Fibroblast of skin of back (primary cell): ENCODE results near the gene SLC1A3. TPM values are rescaled to one million over a fixed set of nuclear protein-coding genes. Genes with fewer than 3 reads are reported as not detected.
"Not testable (repeated sequence)": the region's sequence is repeated elsewhere in the genome, so short reads cannot be mapped to it uniquely, and the experiment has no call there.

Source experiments
- DNase-seq: peaks from one replicate; pipeline ENCODE4 v3.0.0-alpha.2; 2013
- polyA plus RNA-seq, 2 experiments: library from polyadenylated mRNA; unstranded; fragments of 120-200 nt; gene quantifications; one replicate each; pipeline ENCODE4 v1.2.1, GENCODE V29; 2013; ENCODE audit not compliant: insufficient read length in 2 of 2

The SLC1A3 gene
- 2.4 TPM for polyA plus RNA-seq (2013, experiment 1 of 2; ENCODE audit: insufficient read length)
- 3.6 TPM for polyA plus RNA-seq (2013, experiment 2 of 2; ENCODE audit: insufficient read length)

DNA sequence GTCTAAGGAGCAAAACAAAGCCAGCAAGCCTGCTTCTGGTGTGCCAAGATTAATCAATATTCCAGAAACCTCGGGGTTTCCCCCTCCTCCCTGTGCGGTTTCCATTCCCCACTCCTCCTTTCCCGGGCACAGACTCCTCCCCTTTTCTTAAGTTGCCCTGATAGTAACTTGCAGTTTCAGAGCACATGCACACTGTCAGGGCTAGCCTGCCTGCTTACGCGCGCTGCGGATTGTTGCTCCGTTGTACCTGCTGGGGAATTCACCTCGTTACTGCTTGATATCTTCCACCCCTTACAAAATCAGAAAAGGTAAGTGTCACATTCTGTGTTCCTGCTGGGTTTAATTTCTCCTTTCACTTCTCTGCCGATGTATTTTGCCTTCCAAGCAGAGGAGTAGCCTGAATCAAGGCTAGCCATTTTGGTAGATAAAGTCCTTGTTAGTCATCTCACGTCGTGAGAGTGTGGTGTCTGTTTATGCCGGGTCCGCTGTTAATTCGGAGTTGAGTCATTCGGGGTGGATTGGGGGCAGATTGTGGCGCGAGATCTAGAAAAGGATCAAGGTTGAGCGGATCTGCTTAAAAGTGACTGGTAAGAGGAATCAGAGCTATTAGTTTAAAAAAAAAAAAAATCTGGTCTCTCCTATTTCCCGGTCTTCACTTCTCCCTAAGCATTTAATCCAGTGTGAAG, at the start of gene SLC1A3:
Gene SLC1A3 (plus strand): TSS at position 179 of the 686 bp plus-strand sequence. CDS start 1,818 bp downstream, outside the sequence.
- DNase-seq: peak; percentile 80

DNA sequence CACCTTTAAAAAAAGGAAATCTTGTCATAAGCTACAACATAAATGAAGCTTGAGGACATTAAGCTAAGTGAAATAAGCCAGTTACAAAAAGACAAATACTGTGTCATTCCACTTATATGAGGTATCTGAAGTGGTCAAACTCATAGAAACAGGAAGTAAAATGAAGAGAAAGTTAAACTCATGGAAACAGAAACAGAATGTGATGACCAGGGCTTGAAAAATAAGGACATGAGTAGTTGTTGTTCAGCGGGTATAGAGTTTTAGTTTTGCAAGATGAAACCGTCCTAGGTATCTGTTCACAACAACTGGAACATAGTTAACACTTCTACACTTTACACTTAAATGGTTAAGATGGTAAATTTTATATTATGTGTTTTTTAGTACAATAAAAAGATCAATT, 47.8 kb upstream of the SLC1A3 start:
- no peak for DNase-seq

DNA sequence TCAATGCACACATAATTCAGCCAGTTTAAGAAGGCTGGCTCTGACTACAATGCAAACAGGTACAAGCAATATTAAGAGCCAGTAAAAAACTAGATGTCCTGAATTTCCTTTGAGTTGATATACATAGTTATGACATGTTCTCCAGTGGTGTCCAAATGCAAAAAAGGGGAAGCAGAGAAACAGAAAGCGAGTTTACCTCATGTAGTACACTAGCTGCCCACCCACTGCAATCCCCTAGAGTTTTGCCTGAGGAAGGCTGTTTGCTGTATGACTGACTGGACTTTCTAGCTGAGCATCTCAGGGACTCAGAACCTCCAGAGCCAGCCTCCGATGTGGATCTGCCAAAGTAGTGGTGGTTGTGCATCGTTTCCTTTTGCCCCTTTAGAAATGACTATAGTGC, 44.8 kb upstream of the SLC1A3 start:
- DNase-seq: no peak

DNA sequence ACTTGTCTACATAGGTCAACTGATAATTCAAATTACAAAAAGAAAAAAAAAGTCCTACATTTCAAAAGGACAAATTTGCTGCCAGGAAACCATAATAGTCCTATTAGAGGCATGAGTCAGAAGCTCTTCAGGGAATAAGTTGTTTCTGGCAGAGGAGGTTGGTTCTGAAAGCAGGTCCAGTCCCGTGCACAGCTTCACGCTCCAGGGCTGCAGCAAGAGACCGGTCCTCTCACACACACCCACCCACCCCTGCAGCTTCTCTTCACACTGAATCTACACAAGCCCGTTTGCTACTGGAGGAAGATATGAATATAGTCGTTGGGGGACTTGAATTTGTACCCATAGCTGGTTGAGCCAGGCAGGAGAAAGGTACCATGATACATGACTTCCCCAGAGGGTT, 36.9 kb upstream of the SLC1A3 start:
- DNase-seq: no peak

DNA sequence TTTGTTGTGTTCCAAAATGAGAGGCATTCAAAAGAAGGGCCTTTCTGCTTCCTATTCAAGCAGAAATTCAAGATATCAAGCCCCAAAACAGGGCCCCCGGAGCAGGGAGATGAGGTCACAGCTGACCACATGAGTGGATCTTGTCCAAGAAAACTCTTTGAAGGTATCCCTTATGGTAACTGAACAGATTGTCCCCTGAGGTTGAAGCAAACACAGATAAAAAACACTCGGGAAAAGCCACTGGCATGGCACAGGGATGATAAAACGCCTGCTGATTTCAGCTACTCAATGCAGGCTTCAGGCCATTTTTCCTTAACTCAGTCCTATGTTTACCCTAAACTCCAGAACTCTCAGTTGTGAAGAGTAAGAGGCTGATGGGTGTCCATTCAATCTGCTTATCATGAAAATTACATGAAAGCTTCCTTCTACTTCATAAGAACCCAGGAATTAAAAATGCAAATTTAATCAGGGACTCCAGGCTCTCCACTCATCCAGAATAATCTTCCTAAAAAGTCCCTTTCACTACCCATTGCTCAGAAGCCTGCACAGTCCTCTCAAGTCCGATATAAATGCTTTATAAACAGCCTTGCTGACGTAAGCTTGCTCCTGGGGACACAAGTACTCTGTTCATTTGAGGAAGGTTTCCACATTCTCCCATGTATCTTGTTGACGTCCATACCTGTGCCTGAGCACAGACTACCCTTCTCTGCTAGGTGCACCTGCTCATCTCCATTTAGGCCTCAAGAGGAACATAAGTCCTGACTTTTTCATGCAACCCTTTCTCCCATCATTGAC, 35.9 kb upstream of the SLC1A3 start:
- DNase-seq: peak; percentile 6

DNA sequence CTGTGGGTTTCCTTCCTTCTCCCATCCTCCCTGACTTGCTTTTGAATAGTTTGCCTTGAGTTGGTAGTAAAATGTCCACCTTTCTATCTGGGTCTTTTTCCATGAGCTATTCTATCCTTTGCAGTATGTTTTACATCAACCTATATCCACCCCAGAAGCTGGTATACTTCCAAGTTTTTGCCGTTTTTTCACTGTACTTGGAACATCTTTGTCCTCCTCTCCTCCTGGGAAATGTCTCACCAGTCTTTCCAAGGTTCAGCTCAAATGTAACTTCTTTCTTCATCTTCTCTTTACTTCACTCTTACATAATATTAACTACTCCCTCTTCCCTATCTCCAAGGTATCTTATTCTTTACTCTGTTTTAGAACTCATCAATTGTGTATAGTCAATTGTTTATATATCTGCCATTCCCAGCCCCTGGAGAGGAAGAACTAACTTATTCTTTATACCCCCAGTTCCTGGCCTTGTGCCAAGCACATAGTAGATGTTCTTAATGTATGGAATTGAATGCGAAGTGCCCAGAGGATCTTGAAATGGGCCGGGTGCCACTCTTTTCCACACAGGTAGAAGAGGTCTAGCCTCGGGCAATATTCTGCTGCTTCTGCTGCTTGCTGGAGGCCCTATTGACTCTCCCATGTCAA, 34.9 kb upstream of the SLC1A3 start:
- no peak for DNase-seq

DNA sequence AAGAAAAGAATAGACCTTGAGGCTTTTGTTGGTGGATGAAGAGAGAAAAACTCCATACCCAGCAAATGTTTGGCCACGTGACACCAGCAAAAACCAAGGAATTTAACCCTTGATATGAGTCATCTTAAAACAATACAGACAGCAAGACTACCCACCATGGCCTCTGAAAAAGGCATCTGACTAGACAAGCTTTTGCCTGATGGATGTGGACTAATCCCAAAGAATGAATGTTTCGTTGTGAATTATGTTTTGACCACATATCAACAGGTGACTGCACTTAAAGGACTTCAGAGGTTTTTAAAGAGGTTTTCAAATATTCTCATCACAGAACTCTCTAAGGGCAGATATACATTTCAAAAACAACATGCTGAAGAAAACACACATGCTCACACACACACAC, 33.0 kb upstream of the SLC1A3 start:
- DNase-seq: peak; percentile 93

DNA sequence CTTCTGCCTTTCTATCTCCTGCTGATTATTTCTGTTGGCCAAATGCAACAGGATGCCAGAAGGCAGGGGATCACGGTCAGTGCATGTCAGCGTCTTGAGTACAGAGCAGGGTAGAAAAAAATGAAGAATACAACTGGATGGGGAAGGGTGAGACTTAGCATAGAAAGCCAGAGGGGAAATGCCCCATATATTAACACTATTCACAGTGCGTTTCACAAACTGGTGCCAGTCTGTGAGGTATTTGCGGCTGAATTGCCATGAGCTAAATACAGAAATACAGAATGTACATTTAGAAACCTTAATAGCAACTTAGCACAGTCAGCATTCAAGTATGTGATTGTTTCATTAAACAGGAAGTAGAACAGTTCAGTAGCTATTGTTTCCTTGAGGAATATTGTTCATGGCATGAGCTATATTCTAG, 31.0 kb upstream of the SLC1A3 start:
- peak; percentile 72 for DNase-seq

DNA sequence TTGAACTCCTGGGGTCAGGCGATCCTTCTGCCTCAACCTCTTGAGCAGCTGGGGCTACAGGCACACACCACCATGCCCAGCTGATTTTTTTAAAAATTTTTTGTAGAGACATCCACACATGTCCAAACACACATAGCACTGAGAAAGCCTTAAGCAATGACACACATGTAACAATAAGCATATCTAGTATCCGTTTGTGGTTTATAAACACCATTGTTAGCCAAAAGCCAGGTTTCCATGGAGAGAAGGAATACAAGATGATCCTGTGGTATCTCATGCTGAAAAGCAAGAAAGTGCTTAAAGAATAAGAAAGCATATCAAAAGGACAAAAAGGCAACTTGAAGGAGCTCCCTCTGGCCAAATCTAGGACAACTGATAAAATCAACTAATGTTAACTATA, 29.7 kb upstream of the SLC1A3 start:
- no peak for DNase-seq

DNA sequence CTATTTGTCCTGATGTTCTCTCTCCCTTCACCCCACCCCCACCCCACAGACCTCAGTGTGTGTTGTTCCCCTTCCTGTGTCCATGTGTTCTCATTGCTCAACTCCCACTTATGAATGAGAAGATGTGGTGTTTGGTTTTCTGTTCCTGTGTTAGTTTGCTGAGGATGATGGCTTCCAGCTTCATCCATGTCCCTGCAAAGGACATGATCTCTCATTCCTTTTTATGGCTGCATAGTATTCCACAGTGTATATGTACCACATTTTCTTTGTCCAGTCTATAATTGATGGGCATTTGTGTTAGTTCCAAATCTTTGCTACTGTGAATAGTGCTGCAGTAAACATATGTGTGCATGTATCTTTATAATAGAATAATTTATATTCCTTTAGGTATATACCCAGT, 26.5 kb upstream of the SLC1A3 start:
- DNase-seq: not testable (repeated sequence)

DNA sequence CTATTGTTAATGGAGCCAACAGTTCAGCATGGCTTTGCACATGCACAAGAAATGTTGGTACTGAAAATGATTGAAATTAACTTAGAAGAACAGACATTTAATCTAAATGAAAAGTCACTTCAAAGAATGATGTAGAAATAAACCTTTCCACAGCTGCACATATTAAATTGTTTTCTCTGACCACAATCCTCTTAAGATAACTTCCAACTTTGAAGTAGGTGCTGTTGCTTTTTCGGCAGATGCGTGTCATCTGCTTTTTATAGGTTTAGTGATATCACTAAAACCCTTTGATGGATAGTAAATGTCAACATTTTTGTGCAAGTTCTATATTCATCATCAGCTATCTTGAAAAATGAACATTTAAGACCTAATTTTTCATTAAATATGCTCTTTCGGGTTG, 25.3 kb upstream of the SLC1A3 start:
- DNase-seq: no peak

DNA sequence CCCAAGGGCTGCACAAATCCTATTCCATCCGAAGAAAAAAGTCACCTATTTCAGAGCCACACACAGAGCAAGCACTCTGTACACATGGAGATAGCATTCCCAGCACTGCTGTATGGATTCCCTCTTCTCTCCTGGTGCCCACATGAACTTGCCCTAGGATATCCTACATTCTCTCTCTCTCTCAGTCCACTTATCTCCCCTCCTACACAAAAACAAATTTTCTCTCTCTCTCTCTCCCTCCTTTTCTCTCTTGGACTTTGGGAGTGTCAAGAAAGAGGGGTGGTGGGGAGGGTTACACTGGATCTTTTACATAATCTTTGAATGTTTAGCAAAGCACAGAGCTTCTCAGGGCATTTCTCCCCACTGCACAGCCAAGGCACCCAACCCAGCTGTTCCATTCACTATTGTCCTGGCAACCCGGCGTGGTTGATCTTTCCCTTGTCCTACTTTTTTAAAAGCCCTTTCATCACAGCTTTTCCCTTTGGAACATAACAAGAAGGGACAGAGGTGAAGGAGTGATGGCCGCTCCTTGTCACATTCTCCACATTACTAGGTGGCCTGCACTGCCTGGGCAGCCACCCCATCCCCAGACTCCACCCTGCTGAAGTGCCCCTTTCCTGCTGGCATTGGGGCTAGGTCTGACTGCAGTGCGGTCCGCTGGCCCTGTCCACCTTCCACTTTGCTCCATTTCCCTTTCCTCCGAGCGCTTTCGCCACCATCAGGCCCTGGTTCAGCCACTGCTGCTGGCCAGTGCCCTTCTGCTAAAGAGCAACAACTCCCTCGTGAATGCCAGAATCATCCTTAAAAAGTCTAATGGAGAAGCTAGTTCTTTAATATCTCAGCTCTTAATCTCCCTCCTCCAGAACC, 22.2 kb upstream of the SLC1A3 start:
- DNase-seq: no peak

DNA sequence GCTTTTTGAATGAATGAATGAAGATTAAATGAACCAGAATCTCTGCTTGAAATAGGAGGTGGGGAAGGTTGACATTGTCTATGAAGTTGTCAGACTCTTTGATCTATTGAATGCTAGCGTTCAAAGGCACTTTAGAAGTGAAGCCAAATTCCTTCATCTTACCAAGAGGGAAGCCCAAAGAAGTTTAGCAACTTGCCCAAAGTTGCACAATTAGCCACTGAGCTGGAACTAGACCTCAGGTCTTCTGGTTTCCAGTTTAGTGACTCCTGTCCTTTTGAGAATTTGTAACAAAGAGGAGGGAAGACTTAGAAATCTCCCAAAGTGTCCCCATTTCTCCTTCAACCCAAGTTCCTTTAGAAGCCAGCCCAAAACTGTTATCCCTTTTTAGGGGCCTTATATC, 20.7 kb upstream of the SLC1A3 start:
- DNase-seq: no peak

DNA sequence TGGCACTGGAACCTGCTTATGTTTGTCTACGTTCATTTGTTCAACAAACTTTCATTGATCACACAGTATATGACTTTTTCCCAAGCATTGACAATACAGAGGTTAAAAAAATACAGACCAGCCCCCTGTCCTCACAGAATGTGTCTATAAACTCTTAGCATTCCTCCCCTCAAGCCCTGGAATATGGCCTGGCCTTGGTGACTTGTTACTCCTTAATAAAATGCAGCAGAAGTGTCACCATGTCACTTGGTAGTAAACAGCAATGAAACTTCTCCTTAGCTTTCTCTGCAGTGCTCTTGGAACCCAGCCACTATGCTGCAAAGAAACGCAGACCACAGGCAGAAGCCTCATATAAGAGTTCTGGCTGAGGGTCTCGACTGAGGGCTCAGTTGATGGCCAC, 19.1 kb upstream of the SLC1A3 start:
- no peak for DNase-seq

DNA sequence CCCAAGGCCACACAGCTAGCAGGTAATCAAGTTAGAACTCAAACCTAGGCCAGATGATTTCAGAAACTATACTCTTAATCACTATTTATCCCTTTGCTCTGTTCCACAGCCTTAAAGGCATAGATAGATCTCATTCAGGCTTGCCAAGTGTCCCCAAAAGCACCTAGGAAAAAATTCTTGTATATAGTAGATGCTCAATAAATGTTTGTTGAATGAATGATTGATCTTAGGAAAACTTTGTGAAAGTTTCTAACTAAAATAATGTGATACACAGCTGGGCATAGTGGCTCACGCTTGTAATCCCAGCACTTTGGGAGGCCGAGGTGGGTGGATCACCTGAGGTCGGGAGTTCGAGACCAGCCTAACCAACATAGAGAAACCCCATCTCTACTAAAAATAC, 16.7 kb upstream of the SLC1A3 start:
- DNase-seq: not testable (repeated sequence)

DNA sequence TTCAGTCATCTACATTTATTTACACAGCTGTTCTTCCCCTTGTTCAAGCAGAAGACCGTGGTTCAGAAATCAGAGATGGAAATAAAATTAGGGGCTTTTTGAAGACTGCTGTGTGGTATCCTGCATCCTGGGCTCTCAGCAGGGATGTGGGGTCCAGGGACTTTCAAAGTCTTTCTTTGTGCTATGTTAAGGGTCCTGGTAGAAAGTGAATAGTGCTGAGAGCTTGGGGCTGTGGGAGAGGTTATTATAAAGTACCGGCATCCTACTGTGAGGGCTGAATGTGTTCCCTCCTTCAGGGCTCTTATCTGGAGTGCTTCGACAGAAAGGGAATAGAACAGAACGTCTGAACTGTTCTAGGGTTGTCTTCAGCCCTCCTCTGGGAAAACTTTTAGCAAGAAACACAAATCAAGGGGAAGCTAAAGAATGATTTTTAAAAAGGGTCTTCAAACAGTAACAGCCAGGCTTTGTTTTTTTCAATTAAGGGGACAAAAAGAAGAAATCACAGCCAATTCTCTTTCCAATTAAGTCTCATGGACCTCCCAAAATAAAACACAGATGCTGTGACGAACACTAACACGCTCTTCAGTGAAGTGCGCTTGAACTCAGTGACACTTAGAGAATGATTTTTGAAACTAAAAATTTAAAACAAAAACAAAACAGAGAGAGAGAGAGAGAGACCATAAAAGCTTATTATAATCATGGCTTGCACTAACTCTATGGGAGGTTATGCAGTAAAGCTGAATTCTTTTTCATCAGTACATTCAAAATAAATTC, 15.7 kb upstream of the SLC1A3 start:
- no peak for DNase-seq

DNA sequence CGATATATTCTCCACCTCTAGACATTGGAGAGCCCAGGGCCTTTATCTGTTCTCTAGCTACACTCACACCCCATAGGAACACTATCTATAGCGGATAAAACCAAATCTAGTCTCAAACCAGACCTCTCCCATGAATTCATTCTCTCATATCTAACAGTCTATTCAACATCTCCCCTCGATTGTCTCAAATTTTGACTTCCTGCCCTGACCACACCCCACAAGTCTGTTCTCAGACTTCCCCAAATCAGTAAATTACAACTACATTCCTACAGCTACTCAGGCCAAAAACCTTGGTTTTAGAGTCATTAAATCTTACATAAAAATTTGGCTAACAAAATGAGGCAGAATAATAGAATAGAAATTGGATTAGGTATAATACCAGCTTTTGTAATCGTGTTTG, 12.5 kb upstream of the SLC1A3 start:
- no peak for DNase-seq

DNA sequence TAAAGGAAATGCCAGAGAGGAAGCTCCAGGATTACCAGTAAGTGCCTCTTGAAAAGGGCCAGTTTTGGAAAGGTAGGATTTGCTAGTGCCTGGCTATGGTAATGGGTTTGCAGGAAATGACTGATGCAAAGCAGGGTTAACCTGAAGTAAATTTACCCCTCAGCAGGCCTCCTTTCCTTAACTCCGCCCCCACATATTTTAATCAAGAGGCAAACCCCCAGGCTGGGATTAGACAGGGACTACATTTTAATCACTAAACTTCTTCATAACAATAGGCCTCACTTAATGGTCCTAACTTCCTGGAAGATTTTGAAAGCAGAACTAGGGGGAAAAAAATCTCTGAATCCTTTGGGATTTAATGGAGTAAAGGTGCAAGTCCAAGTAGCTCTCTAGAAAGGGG, 10.2 kb upstream of the SLC1A3 start:
- DNase-seq: no peak

DNA sequence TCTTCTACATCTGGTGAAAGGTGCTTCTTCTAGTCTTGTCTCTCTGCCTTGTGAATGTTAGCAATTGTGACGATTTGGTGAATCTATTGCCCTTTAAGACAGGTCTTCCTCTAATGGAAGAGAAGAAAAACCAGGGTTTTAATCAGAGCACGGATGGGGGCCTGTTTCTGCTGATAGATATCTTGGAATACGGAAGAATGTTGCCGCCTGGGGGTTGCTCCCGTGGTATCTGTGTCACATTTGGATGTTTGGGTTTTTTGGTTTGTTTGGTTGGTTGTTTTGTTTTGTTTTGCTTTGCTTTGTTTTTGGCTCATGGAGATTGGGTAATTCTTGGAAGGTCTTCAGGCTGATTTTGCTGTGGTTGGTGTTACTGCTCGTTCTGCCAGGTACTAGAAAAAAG, 9.7 kb upstream of the SLC1A3 start:
- no peak for DNase-seq

DNA sequence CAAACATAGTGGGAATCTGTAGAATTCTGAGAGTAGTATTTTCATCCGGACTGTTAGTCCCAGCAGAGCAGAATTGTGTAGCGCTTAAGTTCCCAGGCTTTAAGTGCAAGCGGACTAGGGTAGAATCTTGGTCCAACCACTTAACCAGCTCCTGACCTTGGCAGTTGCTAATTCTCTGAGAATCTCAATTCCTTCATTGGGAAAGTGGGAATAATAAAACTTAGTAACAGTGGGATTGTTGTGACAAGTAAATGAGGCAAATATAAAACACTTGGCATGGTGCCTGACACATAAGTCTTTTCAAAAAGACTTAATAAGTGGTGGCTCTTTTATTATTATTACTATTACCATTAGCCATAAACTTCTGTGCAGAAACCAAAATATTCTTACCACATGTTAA, 8.4 kb upstream of the SLC1A3 start:
- no peak for DNase-seq

DNA sequence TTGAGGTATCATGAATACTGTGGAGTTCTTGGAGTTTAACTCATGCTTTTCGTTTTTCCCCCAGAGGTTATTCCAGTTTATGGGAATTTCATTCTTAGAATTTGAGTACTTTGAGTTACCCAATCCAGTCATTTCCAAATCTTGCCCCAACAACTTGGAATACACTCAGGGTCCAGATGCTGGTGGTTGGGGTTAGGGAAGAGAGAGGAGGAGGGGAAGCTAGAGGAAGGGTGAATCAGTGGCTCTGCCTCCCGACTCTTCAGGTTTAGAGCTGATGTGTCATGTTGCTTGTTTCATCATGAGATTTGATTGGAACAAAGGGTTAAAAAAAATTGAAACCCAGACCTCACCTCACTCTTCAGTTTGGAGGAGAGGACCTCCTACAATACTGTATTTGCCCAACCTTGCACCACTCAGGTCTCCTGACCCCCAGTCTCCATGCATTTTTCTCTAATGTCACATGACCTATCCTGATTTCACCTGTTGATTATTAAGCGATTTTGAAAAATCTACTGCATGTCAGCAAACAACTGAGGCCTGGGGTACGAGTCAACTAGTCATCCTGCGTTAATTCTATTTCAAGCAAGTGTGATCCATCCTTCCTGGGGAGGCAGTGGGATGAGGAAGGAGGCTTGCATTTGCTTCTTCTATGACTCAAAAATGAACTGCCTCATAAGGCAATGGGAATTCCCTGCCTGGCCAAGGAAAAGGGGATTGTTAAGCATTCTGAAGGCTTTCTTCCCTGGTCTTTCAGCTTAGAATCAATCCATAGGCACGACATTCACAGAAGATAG, 6.2 kb upstream of the SLC1A3 start:
- peak; percentile 24 for DNase-seq
